Hepatocyte (in vitro differentiated cells): ENCODE results near the gene ACSS3.
"Not testable (repeated sequence)": the region's sequence is repeated elsewhere in the genome, so short reads cannot be mapped to it uniquely, and the experiment has no call there.

Source experiments
- CTCF ChIP-seq: fragments of 200-600 bp; sonication (generic); IDR thresholded peaks from 2 replicates; pipeline ENCODE4 v1.5.1; 2016; ENCODE audit warnings: antibody characterized with exemption, mild to moderate bottlenecking; ENCODE audit not compliant: poor library complexity
- EZH2phosphoT487 ChIP-seq: fragments of 200-600 bp; sonication (generic); IDR thresholded peaks from one replicate; pipeline ENCODE4 v1.6.1; 2018; ENCODE audit warnings: antibody characterized with exemption, mild to moderate bottlenecking, low read depth, moderate library complexity; ENCODE audit not compliant: unreplicated experiment, severe bottlenecking

DNA sequence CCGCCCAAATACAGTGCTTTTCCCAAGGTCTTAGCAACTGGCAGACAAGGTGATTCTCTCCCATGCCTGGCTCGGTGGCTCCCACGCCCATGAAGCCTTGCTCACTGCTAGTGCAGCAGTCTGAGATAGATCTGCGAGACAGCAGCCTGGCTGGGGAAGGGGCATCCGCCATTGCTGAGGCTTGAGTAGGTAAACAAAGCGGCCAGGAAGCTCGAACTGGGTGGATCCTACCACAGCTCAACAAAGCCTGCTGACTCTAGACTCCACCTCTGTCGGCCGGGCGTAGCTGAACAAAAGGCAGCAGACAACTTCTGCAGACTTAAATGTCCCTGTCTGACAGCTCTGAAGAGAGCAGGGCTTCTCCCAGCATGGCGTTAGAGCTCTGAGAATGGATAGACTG lies 12.9 kb upstream of the ACSS3 start:
- TF ChIP-seq CTCF, EZH2phosphoT487: not testable (repeated sequence)
